GM21360 (cell line): ENCODE data around the gene MYO1D.

Experiments used
- ATAC-seq: cut with Tn5 transposase; IDR thresholded peaks from one replicate; pipeline ENCODE4 v1.9.1; 2021; ENCODE audit warnings: mild to moderate bottlenecking, moderate library complexity; ENCODE audit not compliant: unreplicated experiment

Gene MYO1D

GRCh38 chr17:32493976-32494513 lies 382.9 kb downstream of the MYO1D start:
- no peak for ATAC-seq

GRCh38 chr17:32493571-32493970 lies 383.4 kb downstream of the MYO1D start:
- no peak for ATAC-seq

GRCh38 chr17:32492648-32493289 lies 384.2 kb downstream of the MYO1D start:
- ATAC-seq = no peak

GRCh38 chr17:32492264-32492589 lies 384.7 kb downstream of the MYO1D start:
- no peak for ATAC-seq

- ATAC-seq = no peak
Observed at GRCh38 chr17:32491371-32492263, 385.3 kb downstream of the MYO1D start.

GRCh38 chr17:32490101-32490482 lies 386.8 kb downstream of the MYO1D start:
- ATAC-seq = no peak

- ATAC-seq = no peak
Observed at GRCh38 chr17:32489320-32490100, 387.4 kb downstream of the MYO1D start.

- ATAC-seq = no peak
Observed at GRCh38 chr17:32488604-32489180, 388.2 kb downstream of the MYO1D start.

- no peak for ATAC-seq
Observed at GRCh38 chr17:32488177-32488542, 388.8 kb downstream of the MYO1D start.

- ATAC-seq = no peak
Observed at GRCh38 chr17:32487473-32488176, 389.3 kb downstream of the MYO1D start.

- peak; percentile 36 for ATAC-seq
Observed at GRCh38 chr17:32486701-32487472, 390.0 kb downstream of the MYO1D start, which contains the start of gene CDK5R1. TSS of gene CDK5R1 (plus strand) at chr17:32486993. CDS start at chr17:32487621, 628 bp downstream.

GRCh38 chr17:32486111-32486700 lies 390.7 kb downstream of the MYO1D start:
- ATAC-seq = peak; percentile 51

- no peak for ATAC-seq
Observed at GRCh38 chr17:32485261-32486110, 391.4 kb downstream of the MYO1D start.

- ATAC-seq = no peak
Observed at GRCh38 chr17:32484628-32485027, 392.3 kb downstream of the MYO1D start.

- no peak for ATAC-seq
Observed at GRCh38 chr17:32484041-32484461, 392.9 kb downstream of the MYO1D start.

- no peak for ATAC-seq
Observed at GRCh38 chr17:32483451-32484019, 393.4 kb downstream of the MYO1D start.

GRCh38 chr17:32482568-32483320 lies 394.2 kb downstream of the MYO1D start:
- no peak for ATAC-seq
